Pons (tissue), 1 donor: ENCODE data around the gene RFTN1.

Experiments
- DNase-seq: peaks from one replicate; pipeline ENCODE4 v3.0.0-alpha.2; 2016; ENCODE audit warnings: low spot score

The RFTN1 gene

DNA sequence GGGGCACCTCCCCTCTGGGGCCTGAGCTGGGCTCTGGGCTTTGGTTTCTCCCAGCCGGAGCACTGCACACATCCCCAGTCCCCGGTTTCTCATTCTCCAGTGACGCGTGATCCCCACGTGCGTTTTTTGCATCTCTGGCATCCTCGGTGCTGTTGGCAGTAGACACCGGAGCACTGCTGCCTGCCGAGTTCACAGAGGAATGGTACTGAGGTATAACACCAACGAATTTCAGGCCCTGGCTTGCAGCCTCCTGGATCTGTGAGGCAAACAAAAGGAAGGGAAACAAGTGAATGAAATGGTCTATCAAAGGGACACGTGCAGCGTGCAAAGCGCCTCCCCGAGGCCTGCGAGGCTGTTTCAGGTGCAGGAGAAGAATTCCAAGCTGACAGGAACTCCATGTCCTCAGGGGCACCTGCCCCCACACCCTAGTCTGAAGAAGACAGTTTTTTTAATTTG, 135.6 kb downstream of the RFTN1 start:
- no peak for DNase-seq

DNA sequence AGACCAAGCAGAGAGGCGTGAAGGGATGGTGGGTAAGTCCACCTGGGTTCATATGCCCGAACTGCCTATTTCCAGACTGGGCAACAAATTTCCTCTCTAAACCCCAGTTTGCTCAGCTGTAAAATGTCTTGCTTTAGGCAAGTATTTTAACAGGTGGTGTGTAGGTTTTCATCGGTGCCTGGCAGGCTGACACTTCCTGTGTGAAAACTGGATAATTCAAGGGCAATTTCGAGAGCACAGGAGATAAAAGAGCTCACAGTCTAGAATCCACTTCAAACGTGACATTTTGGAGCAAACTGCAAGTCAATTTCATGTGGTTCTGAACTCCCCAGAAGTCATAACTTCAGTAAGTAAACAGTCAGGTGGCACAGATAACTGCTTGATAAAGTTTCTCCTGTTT, 136.3 kb downstream of the RFTN1 start:
- no peak for DNase-seq

DNA sequence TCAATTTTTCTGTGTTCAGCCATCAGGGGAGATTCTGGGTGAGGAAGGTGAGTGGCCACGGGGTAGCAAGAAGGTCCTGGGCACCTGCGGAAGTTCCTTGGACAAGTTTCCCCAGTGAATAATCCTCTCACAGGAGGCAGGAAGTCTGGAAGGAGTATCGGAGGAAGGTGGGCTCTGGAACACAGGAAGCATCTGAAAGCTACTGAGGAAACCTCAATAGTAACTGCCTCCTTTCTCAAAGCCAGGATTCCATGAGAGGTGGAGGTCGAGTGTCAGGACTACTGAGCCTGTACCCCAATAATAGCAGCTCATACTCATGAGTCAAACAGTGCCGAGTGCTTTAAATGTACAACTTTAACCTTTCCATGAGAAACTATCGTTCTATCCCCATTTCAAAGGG, 137.6 kb downstream of the RFTN1 start:
- no peak for DNase-seq

- no peak for DNase-seq
These were observed 138.6 kb downstream of the RFTN1 start for GRCh38 chr3:16374935-16375245.

DNA sequence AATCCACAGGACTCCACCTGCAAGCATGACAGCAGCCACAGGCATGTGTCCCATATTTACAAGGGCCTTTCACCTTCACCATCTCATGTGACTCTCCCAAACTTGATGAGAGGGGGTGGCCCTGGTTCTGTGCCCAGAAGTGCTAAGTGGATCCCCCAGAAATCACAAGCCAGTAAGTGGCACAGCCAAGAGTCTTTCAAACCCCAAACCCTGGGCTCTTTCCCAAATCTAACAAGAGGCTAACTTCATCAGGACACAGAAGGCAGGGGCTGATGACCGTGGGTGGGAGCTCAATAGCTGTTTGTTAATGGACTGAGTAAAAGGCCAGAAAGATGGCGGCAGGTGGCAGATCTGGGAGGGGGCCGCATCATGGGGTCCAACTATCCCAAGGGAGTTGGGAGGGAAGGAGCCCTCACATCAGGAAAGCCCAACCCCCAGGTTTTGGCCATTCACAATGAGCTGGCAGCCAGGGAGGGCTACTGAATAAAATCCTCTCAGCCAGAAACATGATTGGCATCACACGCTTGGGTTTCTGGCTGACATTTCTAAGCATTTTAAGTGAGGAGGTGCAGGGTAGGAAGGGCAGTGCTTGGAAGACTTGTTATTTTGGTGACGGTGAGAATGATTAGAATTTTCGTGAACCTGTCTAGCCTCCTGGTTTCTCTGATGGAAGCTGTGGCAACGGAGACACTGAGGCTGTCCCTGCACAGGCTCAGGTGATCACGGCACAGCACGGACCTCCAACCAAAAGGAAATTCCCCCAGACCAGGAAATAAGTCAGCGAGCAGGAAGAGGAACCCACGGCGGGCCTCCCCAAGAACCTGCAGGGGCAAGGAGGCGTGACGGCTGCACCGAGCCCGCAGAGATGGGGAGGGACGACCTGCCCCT, 139.2 kb downstream of the RFTN1 start:
- peak; percentile 35 for DNase-seq

DNA sequence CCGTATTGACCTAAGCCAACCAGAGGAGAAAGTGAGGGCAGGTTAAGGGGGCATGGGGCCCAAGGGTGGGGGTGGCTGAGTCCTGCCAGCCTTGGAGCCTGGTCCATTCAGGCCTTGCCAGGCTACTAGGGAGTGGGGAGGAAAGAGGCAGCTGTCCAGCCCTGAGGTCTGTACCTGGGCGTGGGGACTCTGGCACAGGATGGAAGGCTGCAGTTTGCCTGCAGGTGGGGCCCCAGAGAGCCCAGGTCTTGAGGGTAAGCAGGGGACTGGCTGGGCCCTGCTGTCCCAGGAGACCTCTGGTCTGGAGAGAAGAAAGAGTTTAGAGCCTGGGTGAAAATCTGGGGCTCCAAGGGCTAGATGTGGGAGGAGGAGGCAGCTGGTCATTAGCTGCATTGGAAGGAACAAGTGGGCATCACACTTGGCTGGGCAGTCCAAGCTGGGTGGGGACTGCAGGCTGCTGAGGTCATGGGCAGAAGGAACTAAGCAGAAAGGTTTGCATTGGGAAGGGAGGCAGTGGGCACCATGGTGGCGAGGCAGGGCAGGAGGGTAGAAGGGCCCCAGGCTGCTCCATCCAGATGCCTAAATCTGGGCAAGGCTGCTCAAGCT, 140.1 kb downstream of the RFTN1 start:
- DNase-seq, result no peak

GRCh38 chr3:16372362-16373292, 140.9 kb downstream of the RFTN1 start:
- no peak for DNase-seq

GRCh38 chr3:16370872-16371740, 142.4 kb downstream of the RFTN1 start:
- DNase-seq, result no peak

DNA sequence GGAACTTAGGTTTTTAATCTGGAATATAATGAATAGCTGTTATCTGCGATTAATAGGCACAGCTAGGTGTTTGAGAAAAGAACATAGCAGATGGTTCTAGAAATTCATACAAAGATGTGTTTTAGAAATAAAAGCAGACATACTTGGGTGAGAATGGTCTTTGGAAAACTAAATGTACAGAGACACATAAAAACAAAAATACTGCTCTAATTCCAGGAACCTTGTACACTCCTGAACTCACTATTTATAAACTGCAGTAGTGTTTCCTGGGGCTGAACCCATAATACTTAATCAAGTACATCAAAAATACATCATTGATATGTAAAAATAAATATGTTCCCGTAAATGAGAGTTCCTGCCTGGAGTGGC, 143.0 kb downstream of the RFTN1 start:
- DNase-seq, result no peak

- no peak for DNase-seq
These were observed 143.6 kb downstream of the RFTN1 start for GRCh38 chr3:16369885-16370284.

DNA sequence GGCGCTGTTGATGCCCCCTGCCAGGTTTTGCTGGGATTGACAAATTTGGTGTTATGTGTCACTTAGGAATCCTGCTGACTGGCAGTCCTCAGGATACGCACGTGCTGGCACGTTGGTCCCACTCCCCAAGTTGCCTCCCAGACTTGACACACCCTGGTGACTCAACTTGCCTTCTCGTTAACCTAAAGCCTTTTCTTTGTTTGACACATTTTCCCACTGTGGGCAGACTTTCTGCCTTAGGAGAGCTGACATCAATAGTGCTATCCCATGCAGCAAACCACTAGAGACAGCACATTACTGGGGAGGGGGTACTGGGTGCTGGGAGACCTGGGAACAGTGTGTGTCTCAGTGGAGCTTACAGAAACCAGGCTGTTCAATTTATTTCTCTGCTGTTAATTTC, 144.2 kb downstream of the RFTN1 start:
- DNase-seq, result no peak

DNA sequence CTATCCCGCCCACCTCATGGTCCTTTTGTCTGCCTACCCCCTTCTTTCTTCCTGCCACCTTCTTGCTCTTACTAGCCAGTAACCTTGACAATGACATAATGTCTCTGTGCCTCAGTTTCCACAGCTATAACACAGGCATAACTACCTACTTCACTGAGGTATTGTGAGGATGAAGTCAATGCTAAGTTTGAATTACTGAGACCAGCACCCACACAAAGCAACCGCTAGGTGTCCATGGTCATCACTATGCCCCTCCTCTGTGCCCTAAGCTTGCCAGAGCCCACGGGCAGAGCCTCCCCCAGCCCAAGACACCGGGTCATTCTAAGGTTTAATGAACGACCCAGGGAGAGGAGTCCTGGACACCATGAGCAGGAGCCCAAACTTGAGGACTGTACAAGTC, 146.9 kb downstream of the RFTN1 start:
- DNase-seq, result no peak

DNA sequence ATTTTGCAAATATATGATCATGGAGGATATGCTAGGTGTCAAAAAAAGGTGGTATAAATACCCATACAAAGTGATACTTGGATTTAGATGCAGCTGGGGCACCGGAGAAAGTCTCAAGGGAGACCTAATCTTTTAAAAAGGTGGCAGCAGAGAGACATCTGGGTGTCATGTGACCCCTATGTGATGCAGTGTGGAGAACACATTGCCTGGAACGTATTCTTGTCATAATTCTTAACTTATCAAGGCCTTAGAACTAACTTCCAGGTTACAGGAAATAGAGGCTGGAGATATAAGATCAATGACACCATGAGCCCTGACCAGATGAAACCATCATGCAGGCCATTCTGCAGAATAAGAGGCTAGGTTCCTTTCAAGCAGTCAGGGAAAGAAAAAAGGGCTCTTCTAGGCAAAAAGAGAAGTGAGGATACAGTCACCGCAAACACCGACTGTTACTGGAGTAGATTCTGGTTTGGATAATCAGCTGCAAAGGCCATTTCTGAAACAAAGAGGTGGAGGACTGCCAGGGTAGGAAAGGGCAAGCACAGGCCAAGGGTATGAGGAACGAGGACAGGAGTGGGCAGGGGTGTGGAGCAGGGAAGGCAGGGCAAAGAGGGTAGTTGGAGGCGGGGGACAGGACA, 147.9 kb downstream of the RFTN1 start:
- no peak for DNase-seq

- DNase-seq, result no peak
These were observed 148.5 kb downstream of the RFTN1 start for GRCh38 chr3:16364963-16365362.

DNA sequence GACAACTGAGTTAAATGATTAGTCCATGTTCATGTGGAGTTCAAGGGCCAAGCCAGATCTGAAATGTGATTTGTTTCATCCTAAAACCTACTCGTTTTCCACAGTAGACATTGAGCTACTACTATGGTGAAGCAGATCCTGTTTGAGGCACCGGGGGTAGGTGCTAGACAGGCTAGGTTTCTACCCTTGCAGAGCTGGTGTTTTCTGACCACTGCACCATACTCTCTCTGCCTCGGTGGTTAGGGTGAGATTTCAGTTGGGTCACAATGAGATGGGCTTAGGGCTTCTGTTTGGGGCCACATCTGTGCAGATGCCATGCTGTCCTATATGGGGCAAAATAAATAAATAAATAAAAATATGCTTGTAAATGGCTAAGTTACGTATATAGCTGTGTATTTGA, 149.2 kb downstream of the RFTN1 start:
- no peak for DNase-seq

DNA sequence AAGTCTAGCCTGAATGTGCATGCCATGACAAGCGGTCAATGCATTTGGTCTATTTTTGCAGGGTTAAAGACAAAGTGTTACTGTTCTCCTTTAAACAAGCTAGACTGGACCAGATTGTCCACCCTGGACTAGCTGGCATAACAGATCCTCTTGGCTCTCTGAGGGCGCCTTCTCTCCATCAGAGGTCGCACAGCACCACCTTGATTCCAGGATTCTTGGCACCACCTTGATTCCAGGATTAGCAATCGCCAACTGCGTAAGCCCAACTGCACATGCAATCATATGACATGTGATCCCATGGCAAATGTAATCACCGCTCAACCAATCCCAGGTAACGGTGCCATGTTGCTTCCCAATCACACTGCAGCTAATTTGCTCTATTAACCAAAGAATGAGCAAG, 149.9 kb downstream of the RFTN1 start:
- peak; percentile 65 for DNase-seq

GRCh38 chr3:16362770-16363169, 150.7 kb downstream of the RFTN1 start:
- no peak for DNase-seq

DNA sequence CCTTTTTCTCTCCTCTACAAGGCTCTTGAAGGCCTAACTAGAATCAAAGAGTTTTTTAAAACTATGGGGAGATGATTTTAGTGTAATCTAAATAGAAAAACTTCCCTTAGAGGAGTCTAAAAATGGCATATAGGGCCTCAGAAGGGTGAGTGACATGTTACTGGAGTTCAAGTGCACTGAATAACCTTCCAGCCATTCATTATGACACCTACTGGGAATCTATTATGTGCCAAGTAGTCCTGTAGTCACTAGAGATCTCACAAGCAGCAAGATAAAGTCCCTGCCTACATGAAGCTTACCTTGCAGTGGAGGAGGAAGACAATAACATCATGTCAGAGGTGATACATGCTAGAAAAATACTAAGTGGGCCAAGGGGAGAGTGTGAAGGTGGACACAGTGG, 152.4 kb downstream of the RFTN1 start:
- no peak for DNase-seq

DNA sequence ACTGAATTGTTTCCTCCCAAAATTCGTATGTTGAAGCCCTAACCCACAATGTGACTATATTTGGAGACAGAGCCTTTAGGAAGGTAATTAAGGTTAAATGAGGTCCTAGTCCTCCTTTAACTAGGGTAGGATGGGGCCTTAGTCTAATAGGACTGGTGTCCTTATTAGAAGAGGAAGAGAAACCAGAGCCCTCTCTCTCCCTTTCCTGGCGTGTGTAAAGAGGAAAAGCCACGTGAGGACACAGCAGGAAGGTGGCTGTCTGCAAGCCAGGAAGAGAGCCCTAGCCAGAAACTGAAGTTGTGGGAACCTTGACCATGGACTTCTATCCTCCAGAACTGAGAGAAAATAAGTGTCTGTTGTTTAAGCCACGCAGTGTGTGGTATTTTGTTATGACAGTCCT, 154.2 kb downstream of the RFTN1 start:
- DNase-seq, result no peak

DNA sequence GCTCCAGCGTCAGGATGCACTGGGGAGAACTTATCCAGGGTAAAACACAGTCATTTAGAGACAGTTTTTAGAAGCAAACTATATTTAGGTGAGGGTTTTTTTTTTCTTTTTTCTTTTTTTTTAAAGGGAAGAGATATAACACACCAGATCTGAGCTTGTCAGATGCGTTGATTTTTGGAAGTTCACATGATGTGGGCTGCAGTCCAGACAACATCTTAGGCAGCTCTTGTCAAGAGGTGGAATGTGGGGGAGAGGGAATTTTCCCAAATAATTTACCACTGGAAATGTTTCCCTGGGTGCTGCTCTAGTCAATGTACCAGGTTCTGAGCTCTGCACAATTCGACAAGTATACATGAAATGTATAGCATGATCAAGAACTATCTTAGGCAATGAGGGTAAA, 155.2 kb downstream of the RFTN1 start:
- no peak for DNase-seq
